Sigmoid colon (tissue), 7 donors: ENCODE results near the gene NCOA6. TPM values are rescaled to one million over a fixed set of nuclear protein-coding genes. Genes with fewer than 3 reads are reported as not detected.

ENCODE experiments used
- DNase-seq: peaks from one replicate; pipeline ENCODE4 v3.0.0-alpha.2; 2019
- H3K27ac ChIP-seq, 4 donors: fragments of 200-600 bp; sonication (generic); one replicate each; pipeline ENCODE4 v1.5.1; 2016 to 2019; ENCODE audit warnings: mild to moderate bottlenecking in 1 of 4
- H3K27me3 ChIP-seq, 3 donors: fragments of 200-600 bp; sonication (generic); one replicate each; pipeline ENCODE4 v1.5.1; 2019; ENCODE audit warnings: mild to moderate bottlenecking in 1 of 3
- H3K36me3 ChIP-seq, 4 donors: fragments of 200-600 bp; sonication (generic); one replicate each; pipeline ENCODE4 v1.5.1; 2016 to 2019
- H3K4me1 ChIP-seq, 4 donors: fragments of 200-600 bp; sonication (generic); one replicate each; pipeline ENCODE4 v1.5.1; 2017 to 2019
- H3K4me3 ChIP-seq, 4 donors: fragments of 200-600 bp; sonication (generic); one replicate each; pipeline ENCODE4 v1.5.1; 2017 to 2019; ENCODE audit warnings: mild to moderate bottlenecking in 2 of 4, moderate library complexity in 1 of 4
- H3K9me3 ChIP-seq, 4 donors: fragments of 200-600 bp in 3 of 4; sonication (generic) in 3 of 4; one replicate each; pipeline versions ENCODE4 v1.5.1 to v1.6.1; 2013 to 2019
- EP300 ChIP-seq, 4 donors: sonication (generic); formaldehyde crosslinking; IDR thresholded peaks; one replicate each; pipeline ENCODE4 v1.6.1; 2017; ENCODE audit warnings: antibody characterized with exemption in 4 of 4
- POLR2A ChIP-seq, 2 donors: fragments of 450-650 bp; IDR thresholded peaks; one replicate each; pipeline ENCODE4 v1.6.1; 2016; ENCODE audit warnings: antibody characterized with exemption in 2 of 2, mild to moderate bottlenecking in 2 of 2, moderate library complexity in 2 of 2
- POLR2AphosphoS5 ChIP-seq, 4 donors: sonication (generic); formaldehyde crosslinking; IDR thresholded peaks; one replicate each; pipeline ENCODE4 v1.6.1; 2017; ENCODE audit warnings: antibody characterized with exemption in 4 of 4
- WGBS, 2 donors: extraction: QIAGEN DNeasy Blood & Tissue Kit; methylation state at CpG; one replicate each; pipeline ENCODE4 v1.1.7; 2013; 5-methylcytosine and 5-hydroxymethylcytosine counted together
- intact Hi-C: fragments of 100-400 bp; cut with DNase I; formaldehyde crosslinking; loops from one replicate; pipeline ENCODE4 v1.15.1; 2023
- polyA plus RNA-seq, 3 donors: library from polyadenylated mRNA; stranded (reverse); fragments of 200-250 nt; gene quantifications; one replicate each; pipeline ENCODE4 v1.2.3, GENCODE V29; 2013
- total RNA-seq, 4 donors: library from RNA; depleted of rRNA; stranded (reverse); fragments of >200 nt; gene quantifications; one replicate each; pipeline ENCODE4 v1.1.0, GENCODE V29; 2016
- TF ChIP-seq, protein P1 (sequence below), 4 experiments: fragments of 450-650 bp in 3 of 4; fragments of 200-600 bp in 1 of 4; IDR thresholded peaks; one replicate each; pipeline ENCODE4 v1.5.1; 2016 to 2019; ENCODE audit warnings: antibody characterized with exemption in 4 of 4, mild to moderate bottlenecking in 3 of 4, moderate library complexity in 2 of 4
- donor health status: healthy with polysubstance abuse.
- donor health status: Bipolar disorder and iron deficiency.
- donor health status: healthy.

Gene NCOA6
- total and polyA plus RNA-seq, 7 donors = 16.9 to 24.9 (median 21.8) TPM

- H3K4me1 ChIP-seq = no peaks in the 10 kb centered on the region
- intact Hi-C loops = no loop called here
- DNase-seq = no peak
Observed at GRCh38 chr20:34852298-34852697, 26.8 kb upstream of the NCOA6 start.

GRCh38 chr20:34850969-34851368 is 25.5 kb upstream of the NCOA6 start:
- no peak overlapping the region for H3K4me3 ChIP-seq
- H3K4me1 ChIP-seq = no peaks in the 10 kb centered on the region
- TF ChIP-seq, protein P1, sequence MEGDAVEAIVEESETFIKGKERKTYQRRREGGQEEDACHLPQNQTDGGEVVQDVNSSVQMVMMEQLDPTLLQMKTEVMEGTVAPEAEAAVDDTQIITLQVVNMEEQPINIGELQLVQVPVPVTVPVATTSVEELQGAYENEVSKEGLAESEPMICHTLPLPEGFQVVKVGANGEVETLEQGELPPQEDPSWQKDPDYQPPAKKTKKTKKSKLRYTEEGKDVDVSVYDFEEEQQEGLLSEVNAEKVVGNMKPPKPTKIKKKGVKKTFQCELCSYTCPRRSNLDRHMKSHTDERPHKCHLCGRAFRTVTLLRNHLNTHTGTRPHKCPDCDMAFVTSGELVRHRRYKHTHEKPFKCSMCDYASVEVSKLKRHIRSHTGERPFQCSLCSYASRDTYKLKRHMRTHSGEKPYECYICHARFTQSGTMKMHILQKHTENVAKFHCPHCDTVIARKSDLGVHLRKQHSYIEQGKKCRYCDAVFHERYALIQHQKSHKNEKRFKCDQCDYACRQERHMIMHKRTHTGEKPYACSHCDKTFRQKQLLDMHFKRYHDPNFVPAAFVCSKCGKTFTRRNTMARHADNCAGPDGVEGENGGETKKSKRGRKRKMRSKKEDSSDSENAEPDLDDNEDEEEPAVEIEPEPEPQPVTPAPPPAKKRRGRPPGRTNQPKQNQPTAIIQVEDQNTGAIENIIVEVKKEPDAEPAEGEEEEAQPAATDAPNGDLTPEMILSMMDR (IDR thresholded peaks at IDR 0.05) = no peak
- TF ChIP-seq POLR2A (IDR thresholded peaks at IDR 0.05) (no peak), POLR2AphosphoS5 (IDR thresholded peaks at IDR 0.05) (no peak), EP300 (IDR thresholded peaks at IDR 0.05) (no peak)
- 96 to 97% methylated on average over 14 of the region's 14 CpGs for WGBS, 2 donors
- no peak for DNase-seq
- intact Hi-C loops = no loop called here
- H3K9me3 ChIP-seq = no peaks in the 10 kb centered on the region
- no peak overlapping the region for H3K27ac ChIP-seq
- no peaks in the 10 kb centered on the region for H3K27me3 ChIP-seq
- peaks cover 13 to 92% (median 24%) of the 10 kb centered on the region in 4 donors for H3K36me3 ChIP-seq

More at GRCh38 chr20:34852298-34852697, 26.8 kb upstream of the NCOA6 start:
- no peak overlapping the region for H3K27ac ChIP-seq
- no peak for TF ChIP-seq POLR2AphosphoS5 (IDR thresholded peaks at IDR 0.05)
- TF ChIP-seq POLR2A (IDR thresholded peaks at IDR 0.05) = no peak
- no peak for TF ChIP-seq EP300 (IDR thresholded peaks at IDR 0.05)
- TF ChIP-seq, protein P1 (IDR thresholded peaks at IDR 0.05) = no peak
- no peak overlapping the region for H3K4me3 ChIP-seq
- no peaks in the 10 kb centered on the region for H3K27me3 ChIP-seq
- 93% methylated on average over 4 of the region's 4 CpGs for WGBS, 2 donors
- H3K9me3 ChIP-seq = no peaks in the 10 kb centered on the region
- H3K36me3 ChIP-seq = peaks cover 13 to 97% (median 26%) of the 10 kb centered on the region in 4 donors

- DNase-seq = no peak
- no peak for TF ChIP-seq EP300 (IDR thresholded peaks at IDR 0.05)
- TF ChIP-seq, protein P1 (IDR thresholded peaks at IDR 0.05) = no peak
- TF ChIP-seq POLR2AphosphoS5 (IDR thresholded peaks at IDR 0.05) = no peak
- no peak for TF ChIP-seq POLR2A (IDR thresholded peaks at IDR 0.05)
- no peaks in the 10 kb centered on the region for H3K4me1 ChIP-seq
- H3K4me3 ChIP-seq = no peak overlapping the region
- intact Hi-C loops = no loop called here
- WGBS, 2 donors = 83 to 94% methylated on average over 9 of the region's 9 CpGs
- no peaks in the 10 kb centered on the region for H3K27me3 ChIP-seq
- H3K36me3 ChIP-seq = peaks cover 13 to 81% (median 21%) of the 10 kb centered on the region in 4 donors
- H3K9me3 ChIP-seq = no peaks in the 10 kb centered on the region
- H3K27ac ChIP-seq = no peak overlapping the region
Observed at GRCh38 chr20:34849778-34850177, 24.3 kb upstream of the NCOA6 start.

DNA sequence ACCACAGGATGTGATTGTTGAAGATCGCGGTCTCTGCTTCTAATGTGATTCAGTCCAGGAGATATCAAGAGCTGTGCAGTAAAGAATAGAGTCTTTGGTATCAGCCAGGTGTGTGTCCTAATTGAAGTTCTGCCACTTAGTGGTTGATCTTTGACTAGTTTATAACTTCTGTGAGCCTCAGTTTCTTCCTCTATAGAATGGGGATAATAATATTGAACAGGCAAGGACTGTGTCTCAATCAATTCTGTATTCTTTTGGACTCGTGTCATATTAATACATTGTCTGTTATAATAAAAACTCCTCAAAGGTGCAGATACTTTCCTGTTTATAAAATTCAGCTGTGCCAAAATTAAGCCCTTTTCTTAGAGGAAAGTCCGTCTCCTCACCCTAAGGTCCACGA is 23.1 kb upstream of the NCOA6 start:
- Histone ChIP-seq H3K27me3 (no peaks in the 10 kb centered on the region), H3K4me1 (no peaks in the 10 kb centered on the region), H3K27ac (no peak overlapping the region), H3K4me3 (no peak overlapping the region), H3K9me3 (no peaks in the 10 kb centered on the region), H3K36me3 (peaks cover 13 to 69% (median 18%) of the 10 kb centered on the region in 4 donors)
- TF ChIP-seq POLR2AphosphoS5 (IDR thresholded peaks at IDR 0.05) = no peak
- TF ChIP-seq POLR2A (IDR thresholded peaks at IDR 0.05) = no peak
- TF ChIP-seq, protein P1 (IDR thresholded peaks at IDR 0.05) = no peak
- no peak for TF ChIP-seq EP300 (IDR thresholded peaks at IDR 0.05)
- WGBS, 2 donors = 94 to 95% methylated on average over 5 of the region's 5 CpGs
- intact Hi-C loops = no loop called here
- DNase-seq = no peak

DNA sequence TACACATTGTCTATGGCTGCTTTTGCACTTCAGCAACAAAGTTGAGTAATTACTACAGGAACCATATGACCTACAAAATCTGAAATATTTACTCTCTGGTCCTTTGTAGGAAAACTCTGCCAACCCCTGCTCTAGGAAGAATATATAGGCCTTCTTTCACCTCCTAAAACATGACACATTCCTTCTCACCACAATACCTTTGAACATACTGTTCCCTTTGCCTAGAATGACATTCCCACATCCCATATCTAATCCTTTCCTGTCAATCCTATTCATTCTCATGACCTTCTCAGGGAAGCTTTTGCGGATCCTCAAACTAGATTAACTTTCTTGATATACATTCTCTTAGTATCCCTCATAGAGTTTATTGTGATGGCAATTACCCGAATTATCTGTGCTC is 18.0 kb upstream of the NCOA6 start:
- intact Hi-C loops = no loop called here
- no peak overlapping the region for H3K4me3 ChIP-seq
- TF ChIP-seq POLR2A (IDR thresholded peaks at IDR 0.05) (no peak), POLR2AphosphoS5 (IDR thresholded peaks at IDR 0.05) (no peak), EP300 (IDR thresholded peaks at IDR 0.05) (no peak)
- TF ChIP-seq, protein P1 (IDR thresholded peaks at IDR 0.05) = no peak
- H3K27ac ChIP-seq = no peak overlapping the region
- DNase-seq = no peak
- no peaks in the 10 kb centered on the region for H3K4me1 ChIP-seq
- no peaks in the 10 kb centered on the region for H3K27me3 ChIP-seq
- no peaks in the 10 kb centered on the region for H3K9me3 ChIP-seq
- 94 to 96% methylated on average over 2 of the region's 2 CpGs for WGBS, 2 donors
- H3K36me3 ChIP-seq = peaks cover 0 to 20% (median 6%) of the 10 kb centered on the region in 4 donors
